ENCODE measurements around the gene FBXO5. TPM values are rescaled to one million over a fixed set of nuclear protein-coding genes. Genes with fewer than 3 reads are reported as not detected.
"Not testable (repeated sequence)": the region's sequence is repeated elsewhere in the genome, so short reads cannot be mapped to it uniquely, and the experiment has no call there.

FBXO5 gene
- total RNA-seq, 1 donor from 2014 or later = 7.3 TPM

DNA sequence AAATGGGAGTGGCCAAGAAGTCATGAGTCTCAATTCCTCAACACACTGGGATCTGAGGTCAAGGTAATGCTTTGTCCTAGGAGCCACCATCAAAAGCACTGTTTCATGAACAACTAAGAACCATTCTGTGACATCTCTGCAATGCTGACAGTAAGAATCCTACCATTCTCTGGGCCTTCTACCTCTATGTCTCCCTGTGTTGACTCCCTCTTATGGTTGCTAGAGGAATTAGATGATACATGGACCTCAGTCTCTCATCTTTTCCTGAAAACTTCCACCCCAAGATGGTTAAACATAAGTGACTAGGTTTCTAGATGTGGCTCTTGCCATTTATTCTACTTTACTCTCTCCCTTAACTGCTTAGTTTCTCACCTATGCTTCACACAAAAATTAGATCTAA is 10.6 kb upstream of the FBXO5 start:
- Mint-ChIP-seq H3K9me3 (ENCODE audit: low read depth) (no peaks in the 10 kb centered on the region), H3K4me3 (ENCODE audit: unreplicated experiment) (no peak overlapping the region), H3K36me3 (ENCODE audit: low read depth) (peaks cover 14% of the 10 kb centered on the region), H3K4me1 (ENCODE audit: low read depth) (peaks cover 5% of the 10 kb centered on the region), H3K27me3 (ENCODE audit: low read depth) (no peaks in the 10 kb centered on the region), H3K27ac (ENCODE audit: unreplicated experiment) (no peak overlapping the region)
- no peak for DNase-seq (ENCODE audit: low spot score)
- TF ChIP-seq, protein P1, sequence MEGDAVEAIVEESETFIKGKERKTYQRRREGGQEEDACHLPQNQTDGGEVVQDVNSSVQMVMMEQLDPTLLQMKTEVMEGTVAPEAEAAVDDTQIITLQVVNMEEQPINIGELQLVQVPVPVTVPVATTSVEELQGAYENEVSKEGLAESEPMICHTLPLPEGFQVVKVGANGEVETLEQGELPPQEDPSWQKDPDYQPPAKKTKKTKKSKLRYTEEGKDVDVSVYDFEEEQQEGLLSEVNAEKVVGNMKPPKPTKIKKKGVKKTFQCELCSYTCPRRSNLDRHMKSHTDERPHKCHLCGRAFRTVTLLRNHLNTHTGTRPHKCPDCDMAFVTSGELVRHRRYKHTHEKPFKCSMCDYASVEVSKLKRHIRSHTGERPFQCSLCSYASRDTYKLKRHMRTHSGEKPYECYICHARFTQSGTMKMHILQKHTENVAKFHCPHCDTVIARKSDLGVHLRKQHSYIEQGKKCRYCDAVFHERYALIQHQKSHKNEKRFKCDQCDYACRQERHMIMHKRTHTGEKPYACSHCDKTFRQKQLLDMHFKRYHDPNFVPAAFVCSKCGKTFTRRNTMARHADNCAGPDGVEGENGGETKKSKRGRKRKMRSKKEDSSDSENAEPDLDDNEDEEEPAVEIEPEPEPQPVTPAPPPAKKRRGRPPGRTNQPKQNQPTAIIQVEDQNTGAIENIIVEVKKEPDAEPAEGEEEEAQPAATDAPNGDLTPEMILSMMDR (IDR thresholded peaks at IDR 0.05) = peak; percentile 37

DNA sequence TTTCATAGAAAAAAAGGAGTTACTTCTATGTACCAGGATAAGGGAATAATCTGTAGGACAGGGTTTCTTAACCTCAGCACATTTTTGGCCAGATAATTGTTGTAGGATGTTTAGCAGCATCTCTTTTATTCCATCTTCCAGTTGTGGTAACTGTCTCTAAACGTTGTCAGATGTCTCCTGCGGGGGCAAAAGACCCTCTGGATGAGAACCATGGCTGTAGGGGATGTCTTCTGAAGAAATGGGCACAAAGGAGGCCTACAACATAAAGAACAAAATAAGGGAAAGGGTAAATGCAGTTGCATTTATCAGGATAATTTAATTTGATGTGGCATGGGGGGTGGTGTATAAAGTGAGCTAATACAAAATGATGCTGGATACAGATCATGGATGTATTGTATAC is 4.1 kb upstream of the FBXO5 start:
- no peaks in the 10 kb centered on the region for H3K27me3 Mint-ChIP-seq (ENCODE audit: low read depth)
- TF ChIP-seq, protein P1 (IDR thresholded peaks at IDR 0.05) = no peak
- peak overlapping the region; percentile 45 for H3K27ac Mint-ChIP-seq (ENCODE audit: unreplicated experiment)
- H3K4me3 Mint-ChIP-seq (ENCODE audit: unreplicated experiment) = no peak overlapping the region
- peaks cover 18% of the 10 kb centered on the region for H3K4me1 Mint-ChIP-seq (ENCODE audit: low read depth)
- no peaks in the 10 kb centered on the region for H3K9me3 Mint-ChIP-seq (ENCODE audit: low read depth)
- DNase-seq (ENCODE audit: low spot score) = no peak
- H3K36me3 Mint-ChIP-seq (ENCODE audit: low read depth) = peaks cover 6% of the 10 kb centered on the region

DNA sequence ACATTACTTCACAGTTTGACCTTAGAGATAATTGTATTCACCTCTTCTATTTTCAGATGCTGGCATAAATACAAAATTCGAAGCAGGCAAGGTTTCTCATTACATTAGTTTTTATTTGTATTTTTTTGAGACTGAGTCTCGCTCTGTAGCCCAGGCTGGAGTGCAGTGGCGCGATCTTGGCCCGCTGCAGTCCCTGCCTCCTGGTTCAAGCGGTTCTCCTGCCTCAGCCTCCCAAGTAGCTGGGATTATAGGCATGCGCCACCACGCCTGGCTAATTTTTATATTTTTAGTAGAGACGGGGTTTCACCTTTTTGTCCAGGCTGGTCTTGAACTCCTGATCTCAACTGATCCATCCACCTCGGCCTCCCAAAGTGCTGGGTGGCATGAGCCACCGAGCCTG is 2.5 kb upstream of the FBXO5 start:
- H3K9me3 Mint-ChIP-seq (ENCODE audit: low read depth); H3K27me3 Mint-ChIP-seq (ENCODE audit: low read depth); H3K4me3 Mint-ChIP-seq (ENCODE audit: unreplicated experiment); DNase-seq (ENCODE audit: low spot score); H3K36me3 Mint-ChIP-seq (ENCODE audit: low read depth): not testable (repeated sequence)
- H3K4me1 Mint-ChIP-seq (ENCODE audit: low read depth) = peaks cover 34% of the 10 kb centered on the region
- H3K27ac Mint-ChIP-seq (ENCODE audit: unreplicated experiment) = peak overlapping the region; percentile 27

DNA sequence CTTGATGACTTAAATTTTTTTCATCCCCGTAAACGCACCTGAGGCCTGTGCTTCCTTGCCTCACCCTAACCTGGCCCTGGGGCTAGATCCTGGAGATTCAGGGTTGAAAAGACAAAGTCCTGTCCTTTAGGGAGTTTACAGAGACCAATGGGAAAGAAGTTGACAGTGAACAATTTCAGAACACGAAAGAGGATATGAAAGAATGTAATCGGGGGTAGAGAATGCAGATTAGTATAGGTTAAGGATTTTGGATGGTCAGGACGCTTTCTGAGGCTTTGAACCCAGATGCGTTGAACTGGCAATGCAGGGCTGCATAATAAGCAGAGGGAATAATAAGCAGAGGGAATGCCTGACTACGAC is 1.7 kb upstream of the FBXO5 start:
- TF ChIP-seq, protein P1 (IDR thresholded peaks at IDR 0.05) = no peak
- H3K4me1 Mint-ChIP-seq (ENCODE audit: low read depth) = peaks cover 39% of the 10 kb centered on the region
- H3K4me3 Mint-ChIP-seq (ENCODE audit: unreplicated experiment) = peak overlapping the region; percentile 98
- no peaks in the 10 kb centered on the region for H3K9me3 Mint-ChIP-seq (ENCODE audit: low read depth)
- H3K36me3 Mint-ChIP-seq (ENCODE audit: low read depth) = no peaks in the 10 kb centered on the region
- no peaks in the 10 kb centered on the region for H3K27me3 Mint-ChIP-seq (ENCODE audit: low read depth)
- peak overlapping the region; percentile 99 for H3K27ac Mint-ChIP-seq (ENCODE audit: unreplicated experiment)
- no peak for DNase-seq (ENCODE audit: low spot score)

DNA sequence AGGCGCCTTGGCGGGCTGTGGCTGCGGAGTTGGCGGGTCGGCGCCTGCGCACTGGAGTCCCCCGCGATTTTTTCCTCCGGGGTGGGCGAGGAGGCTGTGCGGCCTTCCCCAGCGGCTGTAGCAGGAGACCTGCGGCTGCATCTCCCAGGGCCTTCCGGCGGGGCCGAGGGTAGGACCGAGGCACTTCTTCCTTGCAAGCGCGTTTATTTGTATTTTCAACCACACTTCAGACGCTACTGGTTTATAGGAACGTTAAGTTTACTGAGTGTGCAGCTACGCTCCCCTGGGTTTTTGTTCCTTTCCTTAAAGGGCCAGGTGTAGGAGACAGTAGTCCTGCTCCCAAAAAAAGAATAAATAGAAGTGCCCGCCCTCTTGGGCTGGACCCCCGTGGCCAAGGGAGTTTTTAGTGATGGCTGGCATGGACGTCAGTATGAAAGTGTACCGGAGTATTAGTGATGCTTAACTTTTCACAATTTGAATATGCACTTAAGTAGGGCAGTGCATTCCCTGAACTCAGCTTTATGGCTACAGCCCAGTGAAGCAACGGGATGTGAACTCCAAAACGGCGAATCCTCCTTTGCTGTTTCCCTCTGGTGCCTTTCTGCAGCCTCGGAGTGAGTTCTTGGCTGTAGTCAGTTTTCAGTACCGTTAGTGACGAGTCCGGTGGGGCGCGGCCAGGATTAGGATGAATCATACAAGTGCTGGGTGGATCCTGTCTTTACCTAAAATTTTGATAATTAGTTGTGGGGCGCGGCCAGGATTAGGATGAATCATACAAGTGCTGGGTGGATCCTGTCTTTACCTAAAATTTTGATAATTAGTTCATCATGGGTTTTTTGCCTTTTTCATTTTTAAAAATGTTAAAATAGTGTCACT is 1.0 kb upstream of the FBXO5 start:
- Mint-ChIP-seq H3K36me3 (ENCODE audit: low read depth) (no peaks in the 10 kb centered on the region), H3K9me3 (ENCODE audit: low read depth) (no peaks in the 10 kb centered on the region), H3K4me3 (ENCODE audit: unreplicated experiment) (peak overlapping the region; percentile 98), H3K4me1 (ENCODE audit: low read depth) (peaks cover 42% of the 10 kb centered on the region), H3K27me3 (ENCODE audit: low read depth) (no peaks in the 10 kb centered on the region), H3K27ac (ENCODE audit: unreplicated experiment) (peak overlapping the region; percentile 99)
- no peak for DNase-seq (ENCODE audit: low spot score)
- TF ChIP-seq, protein P1 (IDR thresholded peaks at IDR 0.05) = no peak

Data from chondrocyte (in vitro differentiated cells).